Mucosa of stomach (tissue), 1 donor: ENCODE data around the gene ANXA8L1.
"Not testable (repeated sequence)": the region's sequence is repeated elsewhere in the genome, so short reads cannot be mapped to it uniquely, and the experiment has no call there.

Experiments used
- H3K27me3 ChIP-seq: one replicate; pipeline ENCODE4 v1.7.0; 2013; ENCODE audit warnings: mild to moderate bottlenecking, low read length; ENCODE audit not compliant: control insufficient read depth, insufficient read depth
- H3K36me3 ChIP-seq: one replicate; pipeline ENCODE4 v1.7.0; 2013; ENCODE audit warnings: low read length; ENCODE audit not compliant: control insufficient read depth, insufficient read depth
- H3K4me1 ChIP-seq: one replicate; pipeline ENCODE4 v1.7.0; 2013; ENCODE audit warnings: mild to moderate bottlenecking, low read length; ENCODE audit not compliant: control insufficient read depth, insufficient read depth
- H3K4me3 ChIP-seq: one replicate; pipeline ENCODE4 v1.7.0; 2013; ENCODE audit warnings: low read length
- H3K9ac ChIP-seq: one replicate; pipeline ENCODE4 v1.7.0; 2013; ENCODE audit warnings: mild to moderate bottlenecking, low read length, moderate library complexity
- H3K9me3 ChIP-seq: one replicate; pipeline ENCODE4 v1.7.0; 2013; ENCODE audit warnings: mild to moderate bottlenecking, low read length, moderate library complexity; ENCODE audit not compliant: control insufficient read depth
- donor health status: Pancreatic carcinoma.

ANXA8L1 gene

DNA sequence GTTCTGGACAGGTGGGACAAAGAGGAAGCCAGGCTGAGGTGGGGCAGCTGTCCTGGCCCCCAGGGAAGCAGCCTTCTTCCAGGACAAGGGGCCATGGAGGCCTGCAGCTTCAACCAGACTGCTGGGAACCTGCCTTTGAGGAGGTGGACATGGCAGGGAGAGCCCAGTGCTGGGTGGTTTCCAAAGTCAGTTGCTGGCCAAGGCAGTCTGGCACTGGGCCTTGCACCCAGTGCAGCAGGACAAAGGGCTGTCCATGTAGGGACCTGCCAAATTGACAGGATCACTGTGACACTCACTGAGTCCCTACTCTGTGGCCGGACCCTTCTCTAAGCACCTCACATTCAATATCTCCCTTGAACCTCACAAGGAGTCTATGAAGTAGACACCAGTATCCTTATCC, 1.4 kb downstream of the ANXA8L1 start:
- H3K9me3 ChIP-seq, H3K4me1 ChIP-seq, H3K36me3 ChIP-seq, H3K9ac ChIP-seq, H3K4me3 ChIP-seq, H3K27me3 ChIP-seq: not testable (repeated sequence)

DNA sequence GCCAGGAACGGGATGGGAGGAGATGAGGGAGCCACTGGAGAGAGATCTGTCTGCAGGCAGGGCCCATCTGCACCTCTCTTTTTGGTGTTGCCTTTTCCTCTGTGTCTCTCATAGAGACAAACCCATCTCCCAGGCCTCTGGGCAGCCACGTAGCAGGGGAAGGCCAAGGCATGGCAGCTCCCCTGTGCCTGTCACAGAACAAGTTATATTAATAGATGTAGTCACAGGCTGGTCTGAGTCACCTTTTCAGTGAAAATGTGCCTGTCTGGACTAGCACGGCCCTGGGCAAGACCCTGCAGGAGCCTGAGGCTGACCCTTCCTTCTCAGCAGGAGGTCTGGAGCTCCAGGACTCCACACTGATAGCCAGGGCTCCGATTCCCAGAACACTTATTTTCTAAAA, 2.1 kb downstream of the ANXA8L1 start:
- H3K27me3 ChIP-seq, H3K4me1 ChIP-seq, H3K9me3 ChIP-seq, H3K36me3 ChIP-seq, H3K9ac ChIP-seq, H3K4me3 ChIP-seq: not testable (repeated sequence)

DNA sequence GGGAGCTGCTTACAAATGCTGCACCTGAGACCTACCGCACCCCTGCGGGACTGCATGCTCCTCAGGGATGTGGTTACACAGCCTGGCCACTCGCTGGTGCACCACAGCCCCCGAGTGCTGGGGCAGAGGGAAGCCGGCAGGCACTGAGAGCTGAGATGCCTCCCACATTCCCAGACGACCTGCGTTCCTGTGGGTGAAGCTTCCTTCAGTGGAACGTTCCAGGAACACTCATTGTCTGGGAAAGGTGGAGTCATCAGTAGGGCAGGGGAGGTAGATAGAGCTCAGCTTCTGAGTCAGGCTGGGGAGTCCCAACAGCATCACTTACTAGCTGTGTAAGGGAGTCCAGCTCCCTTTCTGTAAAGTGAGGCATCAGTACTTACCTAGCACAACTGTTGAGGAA, 2.5 kb downstream of the ANXA8L1 start:
- not testable (repeated sequence) for H3K4me1 ChIP-seq, H3K4me3 ChIP-seq, H3K9ac ChIP-seq, H3K27me3 ChIP-seq, H3K36me3 ChIP-seq, H3K9me3 ChIP-seq

DNA sequence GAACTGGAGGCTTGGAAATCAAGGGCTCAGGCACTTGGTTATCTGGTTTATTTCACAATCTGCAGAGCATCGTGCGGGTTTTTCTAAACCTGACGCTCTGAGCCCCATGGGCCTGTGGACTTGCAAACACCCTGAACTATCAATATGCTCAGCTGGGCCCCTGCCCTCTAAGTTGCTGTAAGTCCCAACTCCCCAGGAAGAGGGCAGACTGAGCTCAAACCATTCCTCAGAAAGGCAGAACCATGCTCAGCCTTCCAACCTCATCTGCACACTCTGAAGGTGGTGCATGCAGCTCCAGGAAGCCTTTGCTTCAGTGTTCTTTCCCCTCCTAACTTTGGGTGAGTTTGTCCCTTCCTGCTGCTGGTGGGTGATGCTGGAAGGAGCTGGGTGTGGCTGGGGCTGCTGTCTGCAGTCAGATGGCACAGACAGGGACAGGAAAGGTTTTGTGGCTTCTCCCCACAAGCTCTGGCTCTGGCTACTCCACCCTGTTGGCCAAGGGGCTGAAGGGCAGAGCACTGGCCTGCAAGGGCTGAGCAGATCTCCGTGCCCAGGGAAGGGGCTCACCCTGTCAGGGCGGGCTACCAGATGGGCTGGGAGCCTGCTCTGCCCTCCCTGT, 3.8 kb downstream of the ANXA8L1 start:
- H3K27me3 ChIP-seq, H3K9ac ChIP-seq, H3K4me3 ChIP-seq, H3K9me3 ChIP-seq, H3K36me3 ChIP-seq, H3K4me1 ChIP-seq: not testable (repeated sequence)

DNA sequence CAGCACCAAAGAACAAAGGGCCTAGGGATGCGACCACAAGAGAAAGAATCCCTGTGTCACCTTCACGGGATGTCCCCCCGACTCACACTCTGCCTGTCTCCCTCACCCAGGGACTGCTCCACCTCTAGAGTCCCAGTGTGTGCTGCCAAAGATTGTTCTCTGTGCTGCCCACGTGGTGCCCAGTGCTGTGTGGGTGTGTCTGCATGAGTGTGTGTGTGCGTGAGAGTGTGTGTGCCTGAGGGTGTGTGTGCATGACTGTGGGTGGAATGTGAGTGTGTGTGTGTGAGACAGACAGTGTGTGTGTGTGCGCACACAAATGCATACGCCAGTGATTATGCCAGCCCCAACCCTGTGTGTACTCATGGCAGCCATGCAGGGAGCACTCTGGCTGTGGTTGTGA, 10.3 kb downstream of the ANXA8L1 start:
- not testable (repeated sequence) for H3K9ac ChIP-seq, H3K27me3 ChIP-seq, H3K4me3 ChIP-seq, H3K4me1 ChIP-seq, H3K9me3 ChIP-seq, H3K36me3 ChIP-seq

DNA sequence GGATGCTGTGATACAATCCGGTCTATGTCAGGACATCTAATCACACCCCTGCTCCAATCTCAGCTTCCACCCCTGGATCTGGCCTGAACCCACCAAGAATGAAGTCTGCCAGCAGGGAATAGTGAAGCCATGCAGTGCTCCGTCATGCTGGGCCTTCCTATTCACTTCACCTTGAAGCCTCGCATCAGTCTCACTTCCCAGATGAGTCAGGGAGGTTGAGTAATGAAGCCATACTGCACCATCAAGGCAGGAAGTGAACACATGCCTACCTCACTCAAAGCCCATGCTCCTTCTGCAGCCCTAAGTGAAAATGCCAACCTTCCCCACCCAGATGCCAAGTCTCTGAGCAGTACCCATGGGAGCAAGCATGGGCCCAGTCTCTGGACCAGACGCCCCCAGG, 11.1 kb downstream of the ANXA8L1 start:
- not testable (repeated sequence) for H3K36me3 ChIP-seq

DNA sequence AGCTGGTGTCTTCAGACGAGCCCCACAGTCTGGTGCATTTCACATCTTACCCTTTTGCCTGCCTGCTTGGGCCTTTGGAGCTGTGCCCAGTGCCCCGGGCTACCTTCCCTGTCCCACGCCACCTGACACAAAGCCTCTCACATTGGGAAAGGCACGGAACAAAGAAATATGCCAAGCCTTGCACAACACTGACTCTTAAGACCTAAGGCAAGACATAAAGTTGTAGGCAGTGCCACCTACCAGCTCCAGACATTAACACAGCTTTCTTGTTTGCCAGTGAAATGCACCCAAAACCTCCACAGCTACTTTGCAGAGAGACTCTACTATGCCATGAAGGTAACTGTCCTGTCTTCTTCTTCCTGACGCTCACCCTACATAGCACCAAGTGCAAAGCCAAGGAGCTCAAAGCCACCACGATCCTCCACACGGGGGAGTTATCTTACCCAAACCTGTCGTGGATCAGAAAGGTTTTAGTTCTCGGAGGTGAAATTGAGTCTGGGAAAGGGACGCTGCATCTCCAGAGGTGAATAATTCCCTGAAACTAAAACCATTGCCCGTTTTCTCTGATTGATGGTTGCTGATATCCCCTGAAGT, 11.8 kb downstream of the ANXA8L1 start:
- not testable (repeated sequence) for H3K4me3 ChIP-seq, H3K27me3 ChIP-seq, H3K36me3 ChIP-seq, H3K9ac ChIP-seq, H3K4me1 ChIP-seq, H3K9me3 ChIP-seq

More for the DNA sequence above, 11.1 kb downstream of the ANXA8L1 start:
- H3K9me3 ChIP-seq, H3K27me3 ChIP-seq, H3K4me3 ChIP-seq, H3K9ac ChIP-seq, H3K4me1 ChIP-seq: not testable (repeated sequence)

DNA sequence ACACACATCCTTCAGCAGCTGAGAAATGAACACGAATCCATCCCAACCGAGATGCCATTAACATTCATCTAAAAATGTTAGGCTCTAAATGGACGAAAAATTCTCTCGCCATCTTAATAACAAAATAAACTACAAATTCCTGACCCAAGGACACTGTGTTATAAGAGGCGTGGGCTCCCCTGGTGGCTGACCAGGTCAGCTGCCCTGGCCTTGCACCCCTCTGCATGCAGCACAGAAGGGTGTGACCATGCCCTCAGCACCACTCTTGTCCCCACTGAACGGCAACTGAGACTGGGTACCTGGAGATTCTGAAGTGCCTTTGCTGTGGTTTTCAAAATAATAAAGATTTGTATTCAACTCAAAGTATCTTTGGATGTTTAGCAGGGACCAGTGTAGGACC, 15.8 kb downstream of the ANXA8L1 start:
- not testable (repeated sequence) for H3K36me3 ChIP-seq, H3K4me1 ChIP-seq, H3K4me3 ChIP-seq, H3K27me3 ChIP-seq, H3K9ac ChIP-seq, H3K9me3 ChIP-seq

DNA sequence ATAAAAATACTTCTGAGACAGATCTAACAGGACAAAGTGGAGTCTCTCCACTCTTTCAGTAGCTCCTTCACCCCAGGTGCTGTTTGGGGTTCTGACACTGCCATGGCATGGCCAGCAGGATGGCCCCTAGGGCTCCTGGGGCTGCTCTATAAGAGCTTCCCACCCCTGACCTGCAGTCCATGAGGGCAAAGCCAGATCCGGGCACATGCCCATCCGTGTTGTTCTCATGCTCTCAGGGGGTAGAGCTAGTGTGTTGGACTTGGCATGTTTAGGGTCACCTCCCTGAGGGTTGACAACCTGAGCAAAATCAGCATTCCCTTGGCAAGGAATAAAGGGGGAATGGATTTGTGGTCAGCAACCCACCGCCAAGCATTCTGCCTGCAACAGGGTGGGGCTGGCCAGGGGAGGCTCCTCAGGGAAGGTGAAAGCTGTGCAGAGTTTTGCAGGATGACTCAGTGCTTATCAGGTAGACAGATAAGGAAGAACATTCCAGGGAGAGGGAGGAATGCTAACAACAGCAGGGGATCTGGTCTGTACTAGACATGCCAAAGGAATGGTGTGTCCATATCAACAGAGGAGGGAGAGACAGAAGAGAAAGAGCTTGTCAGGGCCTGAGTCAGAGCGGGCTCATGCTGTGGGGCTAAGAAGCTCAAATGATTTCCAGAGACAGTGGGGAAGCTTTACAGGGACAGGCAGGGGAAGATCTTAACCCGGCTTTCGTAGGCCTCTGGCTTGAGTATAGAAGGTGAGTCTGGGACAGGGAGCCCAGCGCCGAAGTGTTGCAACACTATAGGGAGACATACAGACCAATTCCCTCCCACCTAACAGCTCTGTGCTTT, 21.1 kb downstream of the ANXA8L1 start:
- H3K4me3 ChIP-seq, H3K9me3 ChIP-seq, H3K27me3 ChIP-seq, H3K9ac ChIP-seq, H3K36me3 ChIP-seq, H3K4me1 ChIP-seq: not testable (repeated sequence)

DNA sequence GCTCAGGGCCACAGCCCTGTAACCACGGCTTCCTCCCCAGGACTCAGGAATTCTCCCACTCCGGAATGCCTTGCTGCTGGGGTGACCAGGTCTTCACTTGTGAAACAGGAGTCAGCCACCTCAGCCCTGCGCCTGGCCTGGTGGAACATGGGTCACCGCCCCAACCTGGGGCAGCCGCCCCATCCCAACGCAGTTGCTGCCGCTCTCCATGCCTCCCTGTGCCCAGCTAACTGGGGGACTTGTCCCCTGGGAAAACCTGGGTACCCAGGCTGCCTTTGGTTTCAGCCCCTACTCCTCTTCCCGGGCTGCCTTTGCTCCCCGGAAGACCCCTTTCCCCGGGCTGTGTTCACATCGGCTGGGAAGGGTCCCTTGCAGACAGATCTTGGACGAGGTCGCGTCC, 22.2 kb downstream of the ANXA8L1 start:
- H3K9me3 ChIP-seq, H3K4me3 ChIP-seq, H3K27me3 ChIP-seq, H3K9ac ChIP-seq, H3K4me1 ChIP-seq, H3K36me3 ChIP-seq: not testable (repeated sequence)

DNA sequence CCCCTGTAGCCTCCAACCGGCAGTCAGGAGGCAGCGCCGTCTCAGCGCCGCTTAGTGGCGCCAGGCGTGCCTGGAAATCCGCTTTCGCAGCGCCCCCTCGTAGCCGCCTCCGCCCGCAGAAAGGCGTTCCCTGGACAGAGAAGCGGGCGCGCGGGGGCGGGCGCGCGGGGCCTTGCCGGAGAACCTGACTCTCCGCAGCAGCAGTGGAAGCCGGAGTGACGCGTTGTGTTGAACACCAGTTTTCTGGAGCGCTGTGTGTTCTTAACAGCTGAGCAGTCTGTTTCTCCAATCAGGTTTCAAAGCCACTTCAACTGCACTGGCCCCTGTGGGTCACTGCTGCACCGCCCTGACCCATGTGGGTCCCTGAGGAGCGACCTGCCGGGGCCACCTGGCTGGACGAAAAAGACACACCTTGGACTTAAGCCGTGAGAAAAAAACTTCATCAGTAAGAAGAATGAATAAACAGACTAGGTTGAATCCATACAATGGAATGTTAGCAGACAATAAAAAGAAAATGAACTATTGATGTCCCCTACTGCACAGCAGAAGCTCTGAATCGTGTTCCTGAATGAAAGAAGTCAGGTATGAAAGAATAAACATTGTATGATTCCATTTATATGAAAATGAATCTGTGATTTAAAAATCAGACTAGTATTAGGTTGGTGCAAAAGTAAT, 22.8 kb downstream of the ANXA8L1 start:
- H3K4me3 ChIP-seq, H3K36me3 ChIP-seq, H3K27me3 ChIP-seq, H3K9ac ChIP-seq, H3K4me1 ChIP-seq, H3K9me3 ChIP-seq: not testable (repeated sequence)

DNA sequence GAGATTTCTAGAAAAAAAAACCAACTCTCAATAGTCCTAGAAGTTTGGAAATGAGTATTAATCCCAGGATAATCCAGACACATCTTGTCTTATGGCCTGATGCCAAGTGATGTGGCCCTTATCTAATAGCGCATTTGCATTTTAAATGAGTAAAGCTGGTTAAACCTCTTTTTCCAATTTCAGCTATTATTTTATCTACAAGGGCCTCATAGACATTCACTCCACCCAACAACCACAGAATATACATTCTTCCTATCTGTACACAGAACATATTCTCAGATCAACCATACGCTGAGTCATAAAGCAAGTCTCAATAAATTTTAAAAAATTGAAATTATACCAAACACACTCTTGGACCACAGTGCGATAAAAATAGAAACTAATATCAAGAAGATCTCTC, 34.0 kb downstream of the ANXA8L1 start:
- H3K9ac ChIP-seq, H3K36me3 ChIP-seq, H3K4me1 ChIP-seq, H3K4me3 ChIP-seq, H3K9me3 ChIP-seq, H3K27me3 ChIP-seq: not testable (repeated sequence)
